MV-4-11 (cell line): ENCODE data around the gene OSBP2.

Source experiments
- DNase-seq: peaks from one replicate; lab custom pipeline; 2025; lab: John Stamatoyannopoulos, UW

OSBP2 gene

DNA sequence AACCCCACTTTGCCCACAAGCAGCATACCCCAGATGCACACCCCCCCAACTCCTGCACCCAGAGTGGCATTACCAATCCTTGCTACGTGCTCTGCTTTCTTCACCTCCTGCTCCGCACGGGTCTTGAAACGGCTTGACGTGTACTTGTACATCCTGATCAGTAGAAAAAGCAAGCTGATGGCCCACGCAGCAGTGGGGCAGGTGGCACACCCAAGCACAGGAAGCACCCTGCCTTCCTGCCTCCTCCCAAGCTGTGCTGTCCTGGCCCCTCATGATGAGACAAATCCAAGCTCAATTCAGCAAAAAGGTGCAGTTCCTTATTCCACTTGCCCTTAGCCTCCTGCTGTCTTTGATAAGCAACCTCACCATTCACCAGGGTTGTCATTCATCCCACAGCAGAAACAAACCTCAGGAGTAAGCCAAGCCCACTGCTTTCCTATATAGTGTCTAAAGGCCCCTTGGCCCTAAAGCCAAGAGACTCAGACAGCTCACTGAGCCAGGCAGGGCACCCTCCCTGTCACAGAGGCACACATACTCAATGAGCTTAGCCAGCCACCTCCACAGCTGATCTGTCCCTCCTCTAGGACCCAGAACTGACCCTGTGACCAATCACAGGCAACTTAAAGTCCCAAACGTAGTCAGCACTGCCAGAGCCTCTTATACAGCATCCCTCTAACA is 246.2 kb downstream of the OSBP2 start:
- DNase-seq = no peak

DNA sequence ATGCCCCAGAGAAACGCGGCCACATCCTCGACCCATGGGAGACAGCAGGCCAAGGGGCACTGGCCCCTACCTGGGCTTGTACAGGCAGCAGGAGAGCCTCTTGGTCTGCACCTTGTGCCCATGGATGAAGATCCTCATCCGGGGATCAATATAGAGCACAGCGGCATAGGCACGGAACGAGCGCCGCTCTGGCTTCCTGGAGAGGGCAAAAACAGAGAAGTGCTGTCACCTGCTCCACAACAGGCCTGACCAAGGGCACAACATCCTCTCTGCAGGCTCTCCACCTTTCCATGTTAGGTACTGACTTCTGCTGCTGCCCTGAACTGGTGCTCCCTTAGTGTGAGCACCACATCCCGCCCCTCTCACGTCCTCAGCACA is 246.7 kb downstream of the OSBP2 start:
- no peak for DNase-seq

DNA sequence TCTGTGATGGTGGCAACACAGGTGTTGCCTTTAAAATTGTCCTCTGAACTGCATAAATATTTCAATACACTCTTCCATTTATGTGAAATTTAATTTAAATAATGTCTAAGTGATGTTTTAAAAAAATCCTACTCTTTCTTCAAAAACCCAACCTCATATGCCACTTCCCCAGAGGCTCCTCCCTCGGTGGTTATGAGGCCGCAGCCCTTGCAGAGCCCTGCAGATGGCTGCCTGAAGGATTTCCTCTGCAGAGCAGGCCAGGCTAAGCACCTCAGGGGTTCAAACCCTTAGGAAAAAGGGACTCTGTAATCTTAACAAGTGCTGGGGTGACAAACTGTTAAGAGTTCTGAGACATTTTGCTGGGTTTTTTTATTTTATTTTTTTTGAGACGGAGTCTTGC is 248.7 kb downstream of the OSBP2 start:
- peak; percentile 48 for DNase-seq

DNA sequence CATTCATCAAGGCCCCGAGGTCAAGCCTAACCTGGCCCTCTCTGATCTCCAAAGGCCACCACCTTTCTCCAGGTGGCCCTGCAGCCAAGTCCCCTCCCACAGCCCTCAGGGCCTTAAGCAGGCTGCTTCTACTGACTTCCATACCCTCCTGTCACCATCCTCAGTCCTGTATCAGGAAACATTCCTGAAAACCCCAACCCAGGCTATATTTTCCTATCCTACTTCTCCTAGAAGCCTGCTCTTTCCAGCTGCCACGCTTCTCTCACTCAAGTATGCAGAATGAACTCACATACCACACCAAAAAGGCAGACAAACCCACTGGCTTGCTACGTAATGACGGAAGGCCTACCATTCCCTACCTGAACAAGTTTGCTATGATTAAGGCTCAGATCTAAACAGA is 250.3 kb downstream of the OSBP2 start:
- DNase-seq = no peak

DNA sequence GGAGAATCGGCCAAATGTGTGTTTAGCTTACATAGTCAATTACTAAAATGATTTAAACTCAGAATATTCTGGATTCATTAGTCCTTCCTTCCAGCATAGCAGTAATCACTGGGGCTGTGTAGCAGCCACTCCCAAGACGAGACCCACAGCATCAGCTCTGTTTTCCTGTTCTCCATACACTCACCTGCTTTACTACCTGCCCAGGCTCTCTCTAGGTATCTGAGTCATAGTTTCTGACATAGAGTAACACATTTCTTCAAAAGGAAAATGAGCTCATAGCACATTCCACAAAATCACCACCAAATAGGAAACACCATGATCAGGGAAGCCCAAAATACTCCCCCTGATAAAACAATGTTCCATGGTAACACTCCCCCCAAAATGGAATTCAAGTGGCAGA is 251.0 kb downstream of the OSBP2 start:
- DNase-seq = no peak

DNA sequence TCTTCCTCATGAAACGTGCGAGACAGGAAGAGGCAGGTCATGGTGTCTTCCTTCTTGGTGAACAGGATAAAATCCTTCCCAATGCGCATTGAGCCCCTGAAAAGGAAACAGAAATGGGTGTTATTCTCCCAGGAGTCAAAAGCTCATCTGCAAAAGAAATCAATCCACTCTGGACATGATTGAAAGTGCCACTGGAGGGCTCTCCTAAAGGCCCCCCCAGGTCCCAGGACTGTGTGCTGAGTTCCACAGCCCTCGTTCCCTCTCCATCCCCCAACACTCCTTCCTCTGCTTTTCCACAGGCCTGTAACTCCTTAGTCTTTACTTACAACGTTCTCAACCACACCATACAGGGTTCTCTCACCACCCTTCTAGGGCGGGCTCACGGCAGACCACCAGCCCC is 251.7 kb downstream of the OSBP2 start:
- no peak for DNase-seq

DNA sequence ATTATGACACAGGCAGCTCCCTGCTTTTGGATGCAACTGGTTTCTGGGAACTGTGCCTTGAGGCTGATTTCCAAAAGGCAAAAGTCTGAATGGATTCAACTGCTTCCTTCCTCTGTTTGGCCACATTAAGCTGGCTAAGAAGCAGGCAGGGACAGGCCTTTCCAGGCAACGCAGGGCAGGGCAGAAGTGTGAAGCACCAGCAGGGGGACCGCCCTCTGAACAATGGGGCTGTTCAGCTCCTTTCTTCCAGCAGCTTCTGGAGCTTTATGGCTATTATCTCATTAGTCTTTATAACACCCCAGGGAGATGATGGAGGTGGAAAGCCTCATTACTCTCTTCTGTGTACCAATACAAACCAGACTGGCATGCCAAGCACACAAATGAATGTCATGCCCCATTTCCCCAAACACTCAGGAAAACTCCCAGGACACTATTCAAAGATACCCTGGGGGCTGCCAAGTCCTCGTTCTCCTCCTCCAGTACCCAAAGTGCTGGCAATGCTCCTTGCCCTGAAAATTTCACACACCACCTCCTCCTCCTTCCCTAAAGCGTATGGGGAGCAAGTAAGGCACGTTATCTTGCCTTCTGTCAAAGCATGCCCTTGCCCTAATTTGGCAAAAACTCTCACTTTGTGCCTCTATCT is 252.6 kb downstream of the OSBP2 start:
- DNase-seq = no peak

DNA sequence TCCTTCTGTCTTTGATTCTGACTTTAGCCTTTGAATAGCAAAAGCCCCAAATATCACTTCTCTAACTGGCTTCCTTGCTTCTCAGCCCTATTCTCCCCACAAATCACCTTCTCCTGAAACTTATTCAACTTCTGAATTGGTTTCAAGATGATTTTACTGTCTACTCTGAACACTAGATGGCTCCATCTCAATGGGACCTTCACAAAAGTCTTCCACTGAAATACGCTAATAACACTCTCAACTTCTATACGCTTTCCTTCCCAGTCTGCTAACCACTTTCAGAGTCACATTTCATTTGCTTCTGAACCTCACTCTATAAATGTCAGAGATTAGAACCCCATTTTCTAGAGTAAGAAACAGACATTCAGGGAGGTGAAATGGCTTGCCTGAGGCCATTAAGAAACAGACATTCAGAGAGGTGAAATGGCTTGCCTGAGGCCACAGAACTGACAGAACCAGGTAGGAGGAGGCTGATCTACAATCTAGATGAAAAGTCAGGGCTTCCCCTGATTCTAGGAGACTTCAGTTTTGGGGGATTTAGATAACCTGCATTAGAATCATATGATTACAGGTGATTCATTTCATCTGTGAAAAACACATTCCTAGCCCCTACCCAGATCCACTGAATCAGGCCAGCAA is 253.3 kb downstream of the OSBP2 start:
- peak; percentile 53 for DNase-seq

DNA sequence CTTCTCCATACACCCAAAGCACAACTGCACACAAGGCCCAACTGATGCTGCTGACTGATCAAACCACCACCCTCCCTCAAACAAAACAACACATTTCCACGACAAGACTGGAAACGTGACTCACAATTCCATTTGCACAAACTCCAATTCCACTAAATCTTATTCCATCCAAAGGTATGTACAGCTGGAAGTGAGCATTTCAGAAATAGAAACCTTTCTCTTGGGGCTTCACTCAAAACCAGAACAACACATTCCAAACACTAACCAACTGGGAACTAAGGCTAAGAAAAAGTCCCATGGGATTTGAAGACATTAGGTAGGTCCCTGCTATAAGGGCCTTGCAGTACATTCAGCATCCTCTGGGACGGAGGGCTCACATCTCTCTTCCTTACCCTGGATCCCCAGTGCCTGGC is 254.3 kb downstream of the OSBP2 start:
- no peak for DNase-seq

DNA sequence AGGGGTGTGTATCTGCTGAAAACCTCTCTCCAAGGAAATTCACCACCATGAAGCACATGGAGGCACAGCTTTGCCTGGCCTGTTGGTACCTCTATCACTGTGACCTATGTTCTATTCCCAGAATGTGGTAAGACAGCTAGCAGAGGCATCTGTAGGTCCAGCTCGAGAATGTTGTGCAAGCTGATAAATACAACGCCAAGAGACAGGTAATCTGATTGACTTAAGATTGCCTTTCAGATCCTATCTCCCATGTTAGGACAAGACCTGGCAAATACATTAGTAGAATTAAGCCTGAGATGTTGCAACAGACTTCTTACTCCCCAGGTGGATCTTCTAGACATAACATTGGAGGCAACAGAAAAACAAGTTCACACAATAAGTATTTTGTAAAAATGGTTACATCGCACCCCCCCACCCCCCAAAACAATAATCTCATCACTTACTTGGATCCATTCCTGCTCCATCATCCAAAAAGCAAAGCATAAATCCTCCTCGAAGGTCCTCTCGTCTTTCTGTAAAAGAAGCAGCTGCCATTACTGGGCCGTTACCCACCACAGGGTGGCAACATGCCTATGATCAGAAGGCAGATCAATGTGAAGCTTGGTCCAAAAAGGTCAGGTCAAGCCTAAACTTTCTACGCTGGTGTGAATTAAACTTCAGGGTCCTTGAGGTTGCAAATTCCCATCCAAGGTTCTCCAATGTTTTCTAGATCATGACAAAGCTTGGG is 255.4 kb downstream of the OSBP2 start:
- DNase-seq = no peak

DNA sequence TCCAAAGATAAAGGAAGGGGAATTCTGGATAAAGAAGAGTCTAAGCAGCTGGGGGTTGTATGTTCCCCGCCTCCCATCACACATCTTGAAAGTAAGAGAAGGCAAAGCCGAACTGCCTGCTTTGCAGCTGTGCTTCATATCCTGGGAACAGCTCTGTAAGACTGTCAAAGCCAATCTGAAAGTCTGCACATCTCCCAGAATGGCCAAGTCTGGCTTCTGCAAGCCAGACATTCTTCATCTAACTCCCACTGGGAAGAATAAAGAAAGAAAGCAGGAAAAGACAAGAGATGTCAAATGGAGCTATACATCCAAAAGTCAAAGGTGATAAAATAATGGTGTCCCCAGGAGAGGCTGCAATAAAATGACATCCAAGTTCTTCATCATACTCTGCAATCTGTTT is 258.5 kb downstream of the OSBP2 start:
- DNase-seq = no peak

DNA sequence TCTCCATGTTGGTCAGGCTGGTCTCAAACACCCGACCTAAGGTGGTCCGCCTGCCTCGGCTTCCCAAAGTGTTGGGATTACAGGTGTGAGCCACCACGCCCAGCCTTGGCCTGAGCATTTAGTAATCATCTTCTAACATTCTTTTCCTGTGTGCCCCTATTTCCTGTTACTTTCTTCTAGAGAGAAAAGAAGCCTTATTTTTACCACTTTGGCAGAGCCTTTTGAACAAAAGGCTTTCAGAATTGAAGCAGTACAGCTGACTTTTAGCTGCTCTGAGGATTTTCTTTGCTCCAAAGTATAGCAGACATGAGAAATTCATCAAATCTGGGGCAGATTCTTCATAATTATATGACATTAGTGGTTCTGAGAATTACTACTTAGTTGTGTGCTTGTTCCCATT is 260.5 kb downstream of the OSBP2 start:
- no peak for DNase-seq
